NCI-H1048 (cell line): ENCODE results near the gene CHL1.
A peak's percentile ranks its signal among the peaks of the same experiment; 100 is the strongest.

Experiments
- DNase-seq: peaks from one replicate; lab custom pipeline; 2025; lab: John Stamatoyannopoulos, UW

CHL1 gene

GRCh38 chr3:228442-229182 lies 32.0 kb downstream of the CHL1 start:
- DNase-seq = no peak

DNA sequence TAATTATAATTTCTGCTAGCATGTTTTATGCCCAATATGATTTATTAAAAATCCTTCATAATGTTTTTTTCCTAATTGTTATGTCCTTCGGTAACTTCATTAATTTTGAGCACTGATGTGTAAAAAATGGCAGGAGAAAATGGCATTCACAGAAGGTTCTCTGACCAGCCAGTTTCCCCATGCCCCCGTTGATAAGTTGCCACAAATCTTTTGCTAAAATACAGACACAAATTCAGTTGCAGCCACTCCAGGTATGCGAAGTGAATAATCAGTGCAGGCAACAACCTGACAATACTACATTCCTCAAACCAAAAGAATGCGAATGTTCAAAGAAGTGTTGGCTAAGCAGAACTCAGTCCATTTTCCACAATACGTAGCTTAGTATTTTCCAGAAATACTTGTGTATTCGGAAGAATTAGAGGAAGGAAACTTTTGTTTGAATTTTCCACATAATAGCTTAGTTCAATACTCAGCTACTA lies 32.7 kb downstream of the CHL1 start:
- DNase-seq = no peak

GRCh38 chr3:236881-237280 lies 40.3 kb downstream of the CHL1 start:
- DNase-seq = no peak

GRCh38 chr3:242602-243355 lies 46.2 kb downstream of the CHL1 start:
- DNase-seq = no peak

GRCh38 chr3:243356-243725 lies 46.8 kb downstream of the CHL1 start:
- DNase-seq = no peak

GRCh38 chr3:244041-244440 lies 47.5 kb downstream of the CHL1 start:
- DNase-seq = no peak

- DNase-seq = no peak
Observed at GRCh38 chr3:247916-248315, 51.4 kb downstream of the CHL1 start.

GRCh38 chr3:248864-249520 lies 52.4 kb downstream of the CHL1 start:
- DNase-seq = no peak

DNA sequence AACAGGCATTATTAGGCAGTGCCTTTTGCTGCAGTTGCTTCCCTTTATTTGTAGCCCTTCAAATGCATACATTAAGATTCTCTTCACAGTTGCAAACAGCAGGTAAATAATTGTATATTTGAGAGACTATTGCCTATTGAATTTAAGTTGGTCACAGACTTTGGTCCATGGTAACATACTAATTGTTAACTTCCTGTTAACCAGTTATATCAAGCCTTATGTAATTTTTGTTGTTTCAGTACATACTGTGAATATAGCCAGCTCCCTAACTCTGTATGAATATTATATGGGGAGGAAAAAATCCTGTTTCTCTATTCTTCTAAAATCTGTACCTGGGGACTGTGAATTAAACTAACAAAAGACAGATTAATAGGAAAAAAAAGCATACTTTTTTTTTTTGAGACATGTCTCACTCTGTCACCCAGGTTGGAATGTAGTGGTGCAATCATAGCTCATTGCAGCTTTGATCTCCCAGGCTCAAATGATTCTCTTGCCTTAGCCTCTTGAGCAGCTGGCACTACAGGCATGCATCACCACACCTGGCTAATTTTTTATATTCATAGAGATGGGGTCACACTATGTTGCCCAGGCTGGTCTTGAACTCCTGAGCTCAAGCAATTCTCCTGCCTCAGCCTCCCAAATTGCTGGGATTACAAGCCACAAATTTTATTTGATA lies 53.2 kb downstream of the CHL1 start:
- DNase-seq = no peak

DNA sequence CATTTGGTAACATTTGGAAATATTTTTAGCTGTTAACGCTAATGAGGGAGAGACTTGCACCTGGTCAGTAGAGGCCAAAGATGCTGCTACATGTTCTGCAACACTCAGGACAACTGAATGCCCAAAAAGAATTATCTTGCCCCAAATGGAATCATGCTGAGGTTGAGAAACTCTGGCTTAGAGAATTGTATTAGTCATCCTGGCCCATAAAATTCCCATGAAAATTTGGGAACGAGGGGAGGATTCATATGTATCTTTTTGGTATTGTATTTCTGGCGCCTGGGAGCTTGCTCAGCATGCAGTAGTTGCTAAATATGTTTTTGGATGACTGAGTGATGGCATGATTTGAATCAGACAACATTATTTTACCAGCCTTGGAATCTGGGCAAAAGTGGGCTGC lies 59.9 kb downstream of the CHL1 start:
- DNase-seq = no peak

DNA sequence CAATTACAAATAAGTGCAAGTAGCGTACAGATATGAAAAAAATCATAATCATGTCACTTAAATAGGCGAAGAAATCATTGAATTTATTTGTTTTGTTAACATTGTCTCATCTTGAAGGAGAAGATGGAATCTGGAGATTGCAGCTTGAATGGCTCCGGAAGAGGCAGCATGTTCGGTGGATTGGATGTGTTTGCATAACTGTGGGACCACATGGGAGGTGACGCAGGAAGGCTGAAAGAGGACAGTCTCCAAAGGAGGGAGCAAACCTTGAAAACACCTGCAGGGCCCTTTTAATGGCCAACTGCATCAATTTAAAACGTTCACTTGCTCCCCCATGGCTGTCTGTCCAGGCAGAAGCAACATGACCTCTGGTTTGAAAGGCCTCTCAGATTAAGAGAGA lies 61.3 kb downstream of the CHL1 start:
- DNase-seq = no peak

- DNase-seq = no peak
Observed at GRCh38 chr3:260898-261297, 64.3 kb downstream of the CHL1 start.

DNA sequence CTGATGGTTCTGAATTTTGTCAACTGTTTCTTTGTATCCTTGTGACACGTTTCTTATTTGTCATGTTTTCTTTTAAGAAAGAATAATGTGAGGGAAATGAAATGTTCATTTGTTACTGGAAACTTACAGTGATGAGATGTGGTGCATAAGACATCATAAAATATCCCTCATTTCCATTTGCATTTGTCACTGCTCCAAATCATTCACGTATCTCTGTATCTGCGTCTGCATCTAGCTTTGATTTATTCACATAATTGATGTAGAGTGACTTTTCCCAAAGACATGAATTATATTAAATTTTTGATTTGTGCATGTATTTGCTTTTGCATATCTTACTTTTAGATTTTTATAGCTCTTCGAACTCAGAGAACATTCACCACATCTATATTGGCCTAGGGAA lies 66.8 kb downstream of the CHL1 start:
- DNase-seq = no peak

DNA sequence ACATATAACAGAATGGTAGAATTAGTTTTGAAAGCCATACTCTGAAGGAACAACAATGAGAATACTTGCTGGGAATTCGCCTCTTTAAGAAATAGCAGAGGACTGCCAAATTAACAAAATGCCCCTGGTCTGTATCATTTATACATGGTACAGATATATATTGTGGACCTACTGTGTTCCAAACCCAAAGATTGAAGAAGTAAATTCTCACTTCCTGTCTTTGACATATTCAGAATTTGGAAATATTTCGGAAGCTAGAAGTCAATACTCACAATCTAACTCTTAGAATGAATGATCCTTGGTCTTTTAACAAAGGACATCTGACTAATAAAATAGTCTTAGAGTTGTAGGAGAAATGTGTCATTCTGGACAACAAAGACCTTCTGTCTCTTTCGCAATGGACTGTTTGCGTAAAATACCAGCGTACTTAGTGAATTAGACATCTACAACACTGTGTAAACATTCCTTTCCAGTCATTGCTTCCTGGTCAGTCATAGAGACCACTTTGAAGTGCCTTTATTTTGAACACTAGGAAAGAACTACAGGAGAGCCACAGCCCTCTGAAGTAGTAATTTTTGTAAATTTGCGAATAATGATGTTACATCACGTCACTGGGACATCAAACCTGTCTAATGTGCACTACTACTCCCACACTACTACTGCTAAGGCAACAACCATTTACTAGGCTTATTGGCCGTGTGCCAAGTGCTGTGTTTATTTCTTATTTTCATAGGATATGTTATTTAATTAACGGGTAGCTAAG lies 68.0 kb downstream of the CHL1 start:
- DNase-seq = peak; percentile 18

- DNase-seq = no peak
Observed at GRCh38 chr3:267101-267500, 70.5 kb downstream of the CHL1 start.

DNA sequence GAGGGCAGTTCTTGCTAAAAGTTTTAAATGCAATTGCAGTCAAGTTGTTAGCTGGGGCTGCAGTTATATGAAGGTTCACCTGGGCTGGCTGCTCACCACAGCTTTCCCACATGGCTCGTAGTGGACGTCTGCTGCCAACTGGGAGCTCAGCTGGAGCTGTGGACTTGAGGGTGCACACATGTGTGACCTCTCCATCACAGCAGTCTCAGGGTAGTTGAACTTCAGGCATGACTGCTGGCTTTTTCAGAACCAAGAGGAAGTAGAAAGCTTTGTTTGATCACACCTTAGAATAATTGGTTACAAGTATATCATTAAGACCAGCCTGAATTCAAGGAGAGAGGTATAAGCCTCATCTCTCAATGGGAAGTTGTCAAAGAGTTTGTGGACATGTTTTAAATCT lies 74.1 kb downstream of the CHL1 start:
- no peak for DNase-seq

GRCh38 chr3:274927-275326 lies 78.4 kb downstream of the CHL1 start:
- DNase-seq = no peak

DNA sequence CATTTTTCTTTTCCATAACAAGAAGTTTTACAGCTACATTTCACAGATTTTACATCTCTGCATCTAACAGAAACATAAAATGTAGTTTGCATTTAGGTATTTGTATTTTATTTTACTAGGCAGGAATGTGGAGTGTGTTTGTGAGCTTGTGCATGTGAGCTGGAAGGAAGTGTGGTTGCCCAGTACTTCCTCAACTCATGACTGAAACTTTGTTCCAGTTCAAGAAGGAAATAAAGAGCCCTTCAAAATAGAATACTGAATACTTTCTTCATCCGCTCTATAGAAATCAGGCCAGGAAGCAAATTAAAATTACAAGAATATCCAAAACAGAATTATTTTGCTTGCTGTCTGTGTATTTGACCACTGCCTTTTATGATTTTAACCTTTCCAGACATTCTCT lies 81.3 kb downstream of the CHL1 start:
- DNase-seq = no peak

DNA sequence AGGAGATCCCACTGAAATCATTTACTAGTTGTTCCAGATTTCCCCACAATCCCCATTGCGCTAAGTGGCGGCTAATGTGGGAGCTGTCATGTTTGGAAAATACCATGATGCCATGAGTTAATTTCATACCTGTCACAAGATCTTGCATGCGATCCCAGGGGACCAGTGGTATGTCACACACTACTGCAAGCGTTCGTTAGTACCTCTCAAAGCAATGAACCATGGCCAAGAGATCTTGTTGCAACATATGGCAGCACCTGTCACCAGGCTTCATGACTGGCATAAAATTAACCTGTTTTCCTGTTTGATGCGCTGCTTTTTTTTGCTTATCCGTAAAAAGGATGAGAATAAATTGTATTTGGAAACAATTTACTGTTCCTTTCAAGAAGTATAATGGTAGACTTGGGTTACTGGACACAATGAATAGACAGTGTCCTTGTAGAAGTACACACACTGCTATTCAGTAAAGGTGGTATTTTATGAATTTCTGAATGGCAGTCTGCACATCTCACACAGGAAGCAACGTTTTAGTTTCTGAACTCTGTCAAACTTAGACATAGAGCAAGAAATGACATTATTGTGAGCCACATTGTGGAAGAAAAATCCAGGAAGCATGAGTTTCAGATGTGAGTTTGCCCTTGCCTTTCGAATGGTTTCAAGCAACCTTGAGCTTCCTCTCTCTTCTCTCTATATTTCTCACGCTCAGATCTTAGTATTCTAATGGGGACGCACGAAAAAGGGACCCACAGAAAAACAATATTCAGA lies 81.9 kb downstream of the CHL1 start:
- DNase-seq = no peak

DNA sequence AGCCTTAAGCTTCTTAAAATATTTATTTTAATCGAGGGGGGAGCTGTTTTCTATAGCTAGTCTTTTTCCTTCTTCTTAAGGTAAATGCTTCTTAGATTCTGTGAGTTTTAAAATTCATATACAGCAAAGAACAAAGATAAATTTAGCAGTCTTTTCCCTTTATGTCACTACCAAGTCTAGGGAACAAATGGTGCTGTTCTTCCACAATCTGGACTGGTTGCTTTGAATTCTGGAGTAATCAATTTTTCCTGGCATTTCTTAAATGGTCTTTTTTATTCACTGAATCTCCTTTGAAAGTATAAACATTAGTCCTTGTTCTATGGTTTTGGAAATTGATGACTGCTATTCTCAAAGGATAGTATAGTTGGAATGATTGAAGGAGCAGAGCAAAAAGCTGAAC lies 82.8 kb downstream of the CHL1 start:
- DNase-seq = no peak

- DNase-seq = no peak
Observed at GRCh38 chr3:280681-281080, 84.1 kb downstream of the CHL1 start.
